DMS114 treated with DMSO at 0.1 percent for 48 hours (cell line): Measurements from ENCODE around the gene GAPDH.
A peak's percentile ranks its signal among the peaks of the same experiment; 100 is the strongest.
"Not testable (repeated sequence)": the region's sequence is repeated elsewhere in the genome, so short reads cannot be mapped to it uniquely, and the experiment has no call there.

Experiments used
- DNase-seq: peaks from one replicate; lab custom pipeline; 2025; ENCODE audit not compliant: unreplicated experiment; lab: John Stamatoyannopoulos, UW

Gene GAPDH

GRCh38 chr12:6559500-6559899, 25.2 kb downstream of the GAPDH start:
- DNase-seq, result no peak

GRCh38 chr12:6560501-6561205, 26.3 kb downstream of the GAPDH start:
- no peak for DNase-seq

GRCh38 chr12:6562881-6563280, 28.6 kb downstream of the GAPDH start:
- no peak for DNase-seq

- DNase-seq, result no peak
Measured at GRCh38 chr12:6563448-6564050, 29.2 kb downstream of the GAPDH start.

- DNase-seq, result no peak
Measured at GRCh38 chr12:6567112-6567670, 32.9 kb downstream of the GAPDH start.

GRCh38 chr12:6569312-6569711, 35.0 kb downstream of the GAPDH start:
- DNase-seq, result no peak

GRCh38 chr12:6569786-6570185, 35.5 kb downstream of the GAPDH start:
- no peak for DNase-seq

- peak; percentile 63 for DNase-seq
Measured at GRCh38 chr12:6570264-6570887, 36.1 kb downstream of the GAPDH start.

- no peak for DNase-seq
Measured at GRCh38 chr12:6573001-6573400, 38.7 kb downstream of the GAPDH start.

GRCh38 chr12:6574576-6575295, 40.4 kb downstream of the GAPDH start:
- DNase-seq, result no peak

- DNase-seq, result no peak
Measured at GRCh38 chr12:6575648-6576047, 41.3 kb downstream of the GAPDH start.

GRCh38 chr12:6582196-6582595, 47.9 kb downstream of the GAPDH start:
- DNase-seq, result no peak

- no peak for DNase-seq
Measured at GRCh38 chr12:6582959-6583358, 48.6 kb downstream of the GAPDH start.

GRCh38 chr12:6584293-6584692, 50.0 kb downstream of the GAPDH start:
- DNase-seq, result no peak

GRCh38 chr12:6586569-6586968, 52.3 kb downstream of the GAPDH start:
- not testable (repeated sequence) for DNase-seq
